Myocyte (in vitro differentiated cells): ENCODE measurements around the gene AKT3. TPM values are rescaled to one million over a fixed set of nuclear protein-coding genes. Genes with fewer than 3 reads are reported as not detected.
"Not testable (repeated sequence)": the region's sequence is repeated elsewhere in the genome, so short reads cannot be mapped to it uniquely, and the experiment has no call there.

ENCODE experiments used
- DNase-seq: peaks from one replicate; pipeline ENCODE4 v3.0.0-alpha.2; 2012; ENCODE audit warnings: low read depth
- total RNA-seq: library from RNA; depleted of rRNA; stranded (reverse); fragments of >200 nt; gene quantifications from 2 replicates; pipeline ENCODE4 v1.2.3, GENCODE V29; 2014

AKT3 gene
- total RNA-seq, 1 donor from 2014 or later: 9.4 TPM

DNA sequence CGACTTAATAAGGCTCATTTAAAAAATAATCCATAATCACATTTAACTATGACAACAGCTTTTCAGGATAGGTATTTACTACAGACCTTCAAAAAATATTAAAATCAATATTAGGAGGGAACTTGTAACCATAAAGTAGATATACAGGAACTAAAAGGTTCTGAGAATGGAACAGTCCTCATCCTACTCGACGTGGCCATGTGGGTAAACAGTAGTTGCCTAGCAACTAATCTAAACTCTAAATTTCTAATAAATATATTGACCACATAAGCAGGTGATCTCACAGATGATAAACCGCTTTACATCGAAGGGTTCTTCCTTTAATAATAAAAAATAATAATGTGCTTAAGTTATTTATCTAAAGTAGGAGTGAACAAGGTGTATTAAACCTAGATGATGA is 7.9 kb downstream of the AKT3 start:
- DNase-seq: no peak

DNA sequence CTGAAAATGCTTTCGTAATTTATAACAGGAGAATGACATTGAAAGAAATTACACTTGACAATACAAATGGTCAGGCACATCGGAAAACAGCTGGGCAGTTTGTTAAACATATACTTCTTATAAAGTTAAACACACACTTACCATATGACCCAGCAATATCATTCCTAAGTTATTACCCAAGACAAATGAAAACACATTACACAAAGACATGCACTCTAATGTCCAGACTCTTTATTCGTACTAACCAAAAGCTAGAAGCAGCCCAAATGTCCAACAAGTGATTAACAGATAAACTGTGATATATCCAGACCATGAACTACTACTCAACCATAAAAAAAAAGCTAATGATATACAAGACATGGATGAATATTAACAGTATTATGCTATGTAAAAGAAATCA is 8.5 kb downstream of the AKT3 start:
- no peak for DNase-seq

DNA sequence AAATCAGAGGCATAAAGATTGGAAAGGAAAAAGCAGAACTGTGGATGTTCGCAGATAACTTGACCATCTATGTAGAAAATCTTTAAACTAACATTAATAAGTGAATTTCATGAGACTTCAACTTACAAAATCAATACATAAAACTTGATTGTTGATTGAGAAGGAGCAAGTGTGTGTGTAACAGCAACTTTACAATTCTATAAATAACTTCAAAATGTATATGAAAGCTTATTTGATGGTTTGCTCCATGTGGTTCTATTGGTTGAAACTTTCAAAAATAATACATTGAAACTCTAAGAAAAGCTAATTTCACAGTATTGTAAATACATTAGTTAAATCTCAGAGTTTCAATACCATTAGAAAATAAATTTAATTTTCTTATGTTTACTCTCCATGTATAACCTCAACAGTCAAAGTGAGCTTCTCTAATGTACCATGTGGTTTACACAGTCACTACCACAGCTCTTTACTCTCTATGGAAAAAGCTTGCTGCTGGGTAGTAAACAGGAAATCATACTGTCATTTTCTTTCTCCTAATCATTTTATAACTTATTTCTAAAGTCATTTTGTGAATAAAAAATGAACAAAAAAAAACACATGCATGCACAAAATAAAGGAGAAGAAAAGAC is 12.0 kb downstream of the AKT3 start:
- no peak for DNase-seq

DNA sequence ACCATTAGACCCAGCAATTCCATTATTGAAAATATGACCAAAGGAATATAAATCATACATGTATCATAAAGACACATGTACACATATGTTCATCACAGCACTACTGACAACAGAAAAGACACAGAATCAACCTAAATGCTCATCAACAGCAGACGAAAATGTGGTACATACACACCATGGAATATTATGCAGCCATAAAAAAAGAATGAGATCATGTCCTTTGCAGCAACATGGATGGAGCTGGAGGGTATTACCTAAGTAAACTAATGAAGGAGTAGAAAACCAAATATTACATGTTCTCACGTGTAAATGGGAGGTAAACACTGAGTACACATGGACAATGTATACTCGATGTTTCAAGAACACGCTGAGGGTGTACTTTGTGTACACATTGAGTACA is 15.9 kb downstream of the AKT3 start:
- DNase-seq: no peak

DNA sequence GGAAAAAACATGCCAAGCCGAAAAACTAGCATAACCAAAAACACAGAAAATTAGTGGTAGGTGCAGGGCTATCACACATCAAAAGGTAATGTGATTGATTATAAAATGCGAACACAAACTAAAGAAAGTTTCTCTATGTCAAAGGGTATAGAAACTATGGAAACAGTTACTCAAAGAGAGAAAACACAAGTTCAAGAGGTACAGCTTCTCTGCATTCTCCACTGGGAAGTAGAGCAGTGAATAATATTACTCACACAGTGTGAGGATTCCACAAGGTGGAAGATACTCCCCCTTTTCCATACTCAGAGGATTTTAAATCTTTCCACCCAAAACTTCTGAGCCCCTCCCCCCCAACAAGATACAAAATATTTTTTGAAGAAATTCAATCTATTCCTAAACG is 18.6 kb downstream of the AKT3 start:
- no peak for DNase-seq

DNA sequence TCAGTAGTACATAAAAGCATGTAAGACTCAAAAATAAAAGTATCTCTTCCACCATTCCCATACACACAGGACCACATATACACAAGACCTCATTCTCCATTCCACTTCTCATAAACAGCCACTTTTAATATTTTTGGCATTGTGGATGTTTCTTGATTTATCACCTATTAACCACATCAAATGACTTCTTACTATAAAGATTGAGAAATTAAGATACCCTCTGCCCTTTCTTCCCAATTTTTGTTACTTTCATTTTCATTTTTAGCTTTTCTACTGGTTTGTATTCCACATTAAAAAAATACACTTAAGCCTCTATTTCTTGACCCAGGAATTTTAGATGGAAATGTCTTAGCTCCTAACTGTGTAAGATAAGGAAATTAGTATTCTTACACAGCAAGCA is 22.8 kb downstream of the AKT3 start:
- no peak for DNase-seq

DNA sequence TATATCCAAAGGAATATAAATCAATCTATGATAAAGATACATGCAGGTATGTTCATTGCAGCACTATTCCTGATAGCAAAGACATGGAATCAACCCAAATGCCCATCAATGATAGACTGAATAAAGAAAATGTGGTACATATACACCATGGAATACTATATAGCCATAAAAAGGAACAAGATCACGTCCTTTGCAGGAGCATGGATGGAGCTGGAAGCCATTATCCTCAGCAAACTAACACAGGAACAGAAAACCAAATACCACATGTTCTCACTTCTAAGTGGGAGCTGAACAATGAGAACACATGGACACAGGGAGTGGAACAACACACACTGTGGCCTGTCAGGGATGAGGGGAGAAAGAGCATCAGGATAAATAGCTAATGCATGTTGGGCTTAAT is 25.1 kb downstream of the AKT3 start:
- not testable (repeated sequence) for DNase-seq

DNA sequence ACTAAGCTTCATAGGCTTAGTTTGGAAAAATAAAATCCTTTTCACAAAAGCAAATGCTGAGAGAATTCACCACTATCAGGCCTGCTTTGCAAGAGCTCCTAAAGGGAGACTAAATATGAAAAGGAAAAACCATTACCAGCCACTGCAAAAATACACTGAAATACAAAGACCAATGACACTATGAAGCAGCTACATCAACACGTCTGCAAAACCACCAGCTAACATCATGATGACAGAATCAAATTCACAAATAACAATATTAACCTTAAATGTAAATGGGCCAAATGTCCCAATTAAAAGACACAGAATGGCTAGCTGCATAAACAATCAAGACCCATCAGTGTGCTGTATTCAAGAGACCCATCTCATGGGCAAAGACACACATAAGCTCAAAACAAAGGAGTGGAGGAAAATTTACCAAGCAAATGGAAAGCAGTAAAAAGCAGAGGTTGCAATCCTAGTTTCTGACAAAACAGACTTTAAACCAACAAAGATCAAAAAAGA is 28.8 kb downstream of the AKT3 start:
- no peak for DNase-seq

DNA sequence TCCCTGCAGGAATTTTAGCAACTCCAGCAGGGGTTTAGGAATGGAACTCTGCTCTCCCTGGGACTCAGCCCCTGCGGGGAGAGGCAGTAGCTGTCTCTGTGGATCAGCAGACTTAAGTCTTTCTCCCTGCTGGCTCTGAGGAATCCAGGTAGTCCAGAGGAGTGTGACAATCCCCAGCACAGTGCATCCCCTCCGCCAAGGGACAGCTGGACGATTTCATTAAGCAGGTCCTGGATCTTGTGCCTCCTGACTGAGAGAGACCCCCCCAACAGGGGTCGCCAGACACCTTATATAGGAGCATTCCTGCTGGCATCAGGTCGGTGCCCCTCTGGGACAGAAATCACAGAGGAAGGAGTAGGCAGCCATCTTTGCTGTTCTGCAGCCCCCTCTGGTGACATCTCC is 30.6 kb downstream of the AKT3 start:
- no peak for DNase-seq

DNA sequence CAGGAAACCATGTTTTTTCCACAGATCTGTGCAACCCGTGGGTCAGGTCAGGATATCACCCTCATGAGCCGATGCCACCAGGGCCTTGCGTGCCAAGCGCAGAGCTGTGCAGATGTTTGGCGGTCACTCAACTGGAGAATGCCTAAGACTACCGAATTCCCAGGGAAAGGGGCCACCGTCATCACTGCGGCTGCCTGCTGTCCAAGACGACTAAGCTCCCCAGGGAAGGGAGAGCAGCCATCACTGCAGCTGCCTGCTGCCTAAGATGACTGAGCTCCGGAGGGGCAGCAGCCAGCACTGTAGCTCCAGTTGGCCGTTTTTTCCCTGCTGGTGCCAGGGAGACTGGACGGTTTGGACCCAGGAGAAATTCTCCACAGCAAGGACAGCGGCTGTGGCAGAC is 31.1 kb downstream of the AKT3 start:
- no peak for DNase-seq

DNA sequence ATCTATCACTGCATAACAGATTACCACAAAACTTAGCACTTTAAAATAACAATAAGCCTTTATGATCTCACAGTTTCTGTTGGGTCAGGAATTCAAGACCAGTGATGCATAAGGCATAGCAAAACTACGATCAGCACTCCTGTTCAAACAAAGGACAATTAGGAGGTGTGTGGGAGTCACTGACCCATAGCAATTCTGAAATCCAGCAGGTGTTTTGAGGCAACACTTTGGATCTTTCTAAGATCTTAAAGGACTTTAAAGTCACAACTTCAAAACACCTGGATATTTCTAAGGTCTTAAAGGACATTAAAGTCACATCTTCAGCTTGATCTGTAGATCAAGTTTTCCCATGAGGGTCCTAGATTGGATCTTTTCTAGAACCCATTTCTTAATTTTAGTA is 35.3 kb downstream of the AKT3 start:
- no peak for DNase-seq

DNA sequence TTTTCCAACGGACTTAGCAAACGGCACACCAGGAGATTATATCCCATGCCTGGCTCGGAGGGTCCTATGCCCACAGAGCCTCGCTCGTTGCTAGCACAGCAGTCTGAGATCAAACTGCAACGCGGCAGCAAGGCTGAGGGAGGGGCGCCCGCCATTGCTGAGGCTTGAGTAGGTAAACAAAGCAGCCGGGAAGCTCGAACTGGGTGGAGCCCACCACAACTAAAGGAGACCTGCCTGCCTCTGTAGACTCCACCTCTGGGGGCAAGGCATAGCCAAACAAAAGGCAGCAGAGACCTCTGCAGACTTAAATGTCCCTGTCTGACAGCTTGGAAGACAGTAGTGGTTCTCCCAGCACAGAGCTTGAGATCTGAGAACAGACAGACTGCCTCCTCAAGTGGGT is 42.7 kb downstream of the AKT3 start:
- DNase-seq: not testable (repeated sequence)

DNA sequence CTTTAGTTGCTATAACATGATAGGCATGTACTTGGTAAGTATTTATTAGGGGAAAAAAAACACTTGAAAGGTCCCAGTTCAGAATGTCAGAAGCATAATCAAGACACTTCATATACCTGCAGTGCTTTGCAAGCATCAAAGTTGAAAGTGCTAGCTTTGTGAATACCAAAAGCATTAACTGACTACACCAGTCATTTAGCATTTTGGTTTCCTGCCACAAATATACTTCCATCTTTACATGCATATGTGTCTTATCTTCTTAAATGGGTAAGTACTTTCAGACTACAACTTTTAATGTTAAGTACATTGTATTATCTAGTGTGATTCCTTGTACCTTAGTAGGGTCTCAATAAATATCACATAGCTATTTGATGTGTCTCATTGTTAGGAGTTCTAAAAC is 43.7 kb downstream of the AKT3 start:
- no peak for DNase-seq

DNA sequence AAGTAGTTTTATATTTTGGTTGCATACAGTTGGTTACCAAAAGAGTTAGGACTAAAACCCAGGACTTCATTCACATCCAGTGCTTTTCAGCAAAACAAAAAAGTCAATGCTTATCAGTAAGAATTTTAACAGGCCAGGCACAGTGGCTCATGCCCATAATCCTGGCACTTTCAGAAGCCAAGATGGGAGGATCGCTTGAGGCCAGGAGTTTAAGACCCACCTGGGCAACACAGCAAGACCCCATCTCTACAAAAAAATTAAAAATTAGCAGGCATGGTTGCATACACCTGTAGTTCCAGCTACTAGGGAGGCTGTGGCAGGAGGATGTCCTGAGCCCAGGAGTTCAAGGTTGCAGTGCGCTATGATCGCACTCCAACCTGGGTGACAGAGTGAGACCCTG is 47.3 kb downstream of the AKT3 start:
- DNase-seq: no peak

DNA sequence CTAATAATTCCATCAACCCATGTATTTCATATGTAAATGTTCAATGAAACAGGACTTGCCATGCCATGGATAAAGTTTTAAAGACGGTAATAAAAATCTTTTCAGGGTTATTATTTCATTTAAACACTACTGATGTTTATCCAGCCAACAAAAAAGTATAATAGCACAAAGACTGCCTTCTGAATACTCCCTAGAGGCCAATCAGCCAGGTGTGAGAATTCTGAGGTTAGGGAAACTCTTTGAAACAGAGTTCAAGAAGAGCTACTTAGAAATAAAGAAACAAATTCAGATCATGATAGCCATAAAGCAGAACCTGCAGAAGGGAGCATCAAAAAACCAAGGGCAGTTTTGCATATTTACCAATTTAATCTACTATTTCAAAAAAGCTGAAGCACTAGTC is 48.7 kb downstream of the AKT3 start:
- no peak for DNase-seq

DNA sequence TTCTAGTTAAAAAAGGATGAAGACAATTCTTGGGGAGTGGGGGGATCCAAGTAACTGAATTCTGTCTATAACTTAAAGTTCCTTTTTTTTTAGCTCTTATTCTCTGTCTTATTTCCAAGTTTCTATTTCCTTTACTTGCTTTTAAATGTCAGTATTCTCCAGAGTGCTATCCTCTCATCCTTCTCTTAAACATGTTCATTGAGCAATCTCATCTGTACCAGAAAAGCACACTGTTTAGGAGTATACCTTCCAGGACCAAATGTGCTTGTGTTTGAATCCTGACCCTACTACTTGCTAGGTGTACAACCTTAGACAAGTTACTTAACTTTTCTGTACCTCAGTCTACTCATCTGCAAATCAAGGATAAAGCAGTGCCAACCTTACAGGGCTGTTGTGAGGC is 50.1 kb downstream of the AKT3 start:
- DNase-seq: no peak

DNA sequence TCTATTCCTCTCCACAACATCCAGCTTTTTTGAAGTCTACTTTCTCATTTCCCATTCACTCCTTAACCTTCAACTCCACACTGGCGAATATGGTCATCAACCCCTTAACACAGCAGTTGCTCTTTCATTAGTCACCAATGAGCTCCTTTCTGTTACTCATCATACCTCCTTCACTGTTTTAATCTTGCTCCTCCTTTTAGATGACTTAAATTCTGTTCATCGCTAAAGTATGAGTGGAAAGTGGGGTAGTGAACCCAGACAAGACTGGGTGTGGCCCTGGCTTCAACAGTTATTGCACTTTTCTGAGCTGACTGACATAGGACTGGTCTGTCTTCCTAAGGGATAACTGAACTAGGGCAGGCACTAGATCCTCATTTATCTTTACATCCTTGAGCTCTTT is 51.3 kb downstream of the AKT3 start:
- peak; percentile 40 for DNase-seq

DNA sequence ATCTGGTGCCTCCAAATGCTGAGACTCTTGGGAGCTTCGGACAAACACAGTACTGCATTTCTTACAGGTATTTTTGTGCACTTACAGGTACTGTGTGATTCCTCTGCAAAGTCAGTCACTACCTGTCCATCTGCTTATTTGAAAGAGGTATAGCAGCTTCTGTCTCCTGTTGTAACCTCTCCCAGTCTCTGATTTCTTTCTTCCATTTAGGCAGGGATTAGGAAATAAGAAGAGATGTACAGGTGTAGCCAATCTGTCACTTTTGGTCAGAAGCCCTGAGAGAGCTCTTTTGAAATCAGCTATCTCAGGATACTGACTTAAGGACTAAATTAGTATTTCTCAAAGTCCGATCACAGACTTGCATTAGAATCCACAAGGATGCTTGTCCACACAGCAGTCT is 54.0 kb downstream of the AKT3 start:
- no peak for DNase-seq

DNA sequence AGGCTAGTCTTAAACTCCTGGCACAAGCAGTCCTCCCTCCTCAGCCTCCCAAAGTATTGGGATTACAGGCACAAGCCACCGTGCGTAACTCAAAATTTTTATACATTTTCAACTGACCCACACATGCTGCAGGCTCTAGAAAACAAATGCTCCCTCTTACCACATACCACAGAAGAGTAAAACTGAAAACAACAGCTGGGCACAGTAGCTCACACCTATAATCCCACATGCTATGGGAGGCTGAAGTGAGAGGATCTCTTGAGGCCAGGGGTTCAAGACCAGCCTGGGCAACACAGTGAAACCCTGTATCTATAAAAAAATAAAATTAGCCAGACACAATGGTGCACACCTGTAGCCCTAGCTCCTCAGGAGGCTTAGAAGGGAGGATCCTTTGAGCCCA is 56.7 kb downstream of the AKT3 start:
- peak; percentile 18 for DNase-seq

DNA sequence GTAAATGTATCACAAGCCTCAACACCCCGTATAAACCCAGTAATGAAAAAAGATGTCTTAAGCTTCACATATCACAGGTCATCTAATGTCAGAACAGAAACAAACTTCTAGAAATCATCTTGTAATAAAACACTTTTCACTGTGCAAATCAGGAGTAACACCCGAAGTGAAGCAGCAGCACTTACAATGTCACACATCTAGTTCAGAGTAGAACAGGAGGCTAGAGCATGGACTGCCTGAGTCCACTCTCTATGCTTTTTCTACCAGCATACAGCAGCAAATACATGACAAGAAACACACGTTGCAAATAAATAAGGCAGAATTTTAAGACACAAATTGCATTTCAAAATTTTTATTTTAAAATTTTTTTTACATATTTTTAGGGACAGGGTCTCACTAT is 57.2 kb downstream of the AKT3 start:
- DNase-seq: no peak

DNA sequence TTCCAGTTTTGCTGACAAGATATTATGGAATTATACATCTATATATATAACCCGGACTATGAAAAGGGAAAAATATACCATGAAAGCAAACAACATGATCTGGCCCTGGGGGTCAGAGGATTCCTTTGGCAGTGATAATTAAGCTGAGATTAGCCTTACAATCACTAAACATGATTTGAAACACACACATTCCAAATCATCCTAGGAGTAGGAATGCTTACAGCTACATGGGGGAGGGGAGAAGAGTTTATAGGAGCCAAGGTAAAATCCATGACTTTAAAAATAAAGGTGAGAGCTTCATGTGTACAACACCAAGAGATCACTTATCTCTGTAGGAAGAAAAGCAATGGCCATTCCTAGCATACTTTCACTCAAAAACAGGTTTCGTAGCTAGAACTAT is 57.6 kb downstream of the AKT3 start:
- DNase-seq: no peak

DNA sequence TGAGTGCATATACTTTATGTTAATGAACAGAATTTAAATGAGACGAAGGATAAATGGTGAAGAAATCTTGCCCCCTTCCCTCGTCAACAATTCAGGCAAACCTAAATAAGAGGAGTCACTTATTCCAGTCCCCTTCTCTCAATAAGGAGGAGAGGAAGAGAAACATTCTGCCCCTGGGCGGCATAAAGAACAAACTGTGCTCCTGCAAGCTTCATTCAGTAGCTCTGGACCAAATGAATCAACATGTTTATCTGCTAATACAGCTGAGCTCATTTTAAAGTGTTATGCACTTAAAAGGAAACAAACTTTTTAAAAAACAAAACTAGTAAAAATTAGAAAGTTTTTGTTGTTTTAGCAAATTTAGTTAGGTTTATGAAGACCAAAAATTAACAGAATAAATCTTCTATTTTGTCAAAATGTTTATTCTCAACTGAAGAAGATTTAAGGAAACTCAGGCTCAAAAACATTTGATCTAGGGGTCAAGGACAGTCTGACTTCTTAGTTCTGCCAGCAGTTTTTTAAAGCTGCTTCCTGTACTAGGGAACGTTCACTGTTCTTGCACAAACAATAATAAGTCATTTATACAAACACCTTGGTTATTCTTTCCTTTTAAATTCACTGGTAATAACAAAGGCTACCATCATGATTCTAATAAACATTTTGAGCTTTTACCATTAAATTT is 58.3 kb downstream of the AKT3 start:
- DNase-seq: no peak

DNA sequence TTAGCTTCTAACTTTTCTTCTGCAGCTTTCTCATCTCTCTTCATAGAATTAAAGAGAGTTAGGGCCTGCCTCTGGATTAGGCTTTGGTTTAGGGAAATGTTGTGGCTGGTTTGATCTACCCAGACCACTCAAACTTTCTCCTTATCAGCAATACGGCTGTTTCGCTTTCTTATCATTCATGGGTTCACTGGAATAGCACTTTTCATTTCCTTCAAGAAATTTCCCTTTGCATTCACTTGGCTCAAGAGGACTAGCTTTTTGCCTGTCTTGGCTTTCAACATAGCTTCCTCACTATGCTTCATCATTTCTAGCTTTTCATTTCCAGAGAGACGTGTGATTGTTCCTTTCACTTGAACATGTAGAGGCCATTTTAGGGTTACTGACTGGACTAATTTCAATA is 59.6 kb downstream of the AKT3 start:
- no peak for DNase-seq
